ENCODE data around the gene NAALADL2. TPM values are rescaled to one million over a fixed set of nuclear protein-coding genes. Genes with fewer than 3 reads are reported as not detected.

Gene NAALADL2
- total RNA-seq, 1 donor from 2014 or later, result 11.5 TPM

DNA sequence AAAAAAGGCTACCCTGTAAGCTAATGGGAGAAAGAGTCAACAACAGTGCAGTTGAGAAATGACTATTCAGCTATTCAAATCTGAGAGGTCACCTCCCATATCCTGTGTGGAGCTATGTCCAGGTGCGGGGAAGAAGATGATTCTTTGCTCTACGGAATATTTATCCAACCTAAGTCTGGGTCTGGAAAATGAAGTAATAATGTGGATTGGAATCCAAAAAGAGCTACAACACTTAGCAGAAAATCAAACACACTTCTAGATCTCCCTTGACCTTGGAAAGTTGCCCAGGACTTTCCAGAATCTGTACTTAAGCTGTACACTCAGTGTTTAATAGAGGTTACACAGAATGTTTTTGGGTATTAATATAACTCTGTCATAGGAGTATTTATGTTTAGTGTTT, 251.9 kb downstream of the NAALADL2 start:
- no peak for DNase-seq (ENCODE audit: low spot score)
- peaks cover 2% of the 10 kb centered on the region for H3K9me3 Mint-ChIP-seq
- H3K4me1 Mint-ChIP-seq, result peaks cover 5% of the 10 kb centered on the region

DNA sequence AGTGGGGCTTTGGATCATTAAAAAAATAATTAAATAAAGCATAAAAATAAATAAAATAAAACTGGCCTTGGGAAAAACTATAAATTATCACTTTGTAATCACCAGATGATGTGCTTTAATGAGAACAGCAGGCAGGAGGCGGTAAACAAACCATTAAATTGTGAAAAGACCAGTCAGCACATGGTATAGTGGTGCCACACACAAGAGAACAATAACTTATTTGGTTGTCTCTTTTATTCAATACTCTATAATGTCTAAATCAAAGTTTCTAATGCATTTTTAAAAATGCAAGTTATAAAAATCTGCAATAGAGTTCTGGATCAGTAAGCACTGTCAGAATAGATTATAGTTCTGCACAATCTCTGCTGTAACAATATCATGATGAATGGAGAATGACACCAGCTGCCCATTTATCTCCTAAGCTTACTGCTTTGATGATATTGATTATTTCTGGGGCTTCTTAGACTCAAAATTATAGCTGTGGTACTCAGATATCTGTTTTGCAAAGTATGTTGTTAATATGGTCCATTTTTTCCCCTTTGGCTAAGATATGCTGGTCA, 259.3 kb downstream of the NAALADL2 start:
- Mint-ChIP-seq H3K4me1 (no peaks in the 10 kb centered on the region), H3K27ac (no peak overlapping the region), H3K9me3 (peaks cover 11% of the 10 kb centered on the region), H3K4me3 (no peak overlapping the region), H3K36me3 (no peaks in the 10 kb centered on the region), H3K27me3 (ENCODE audit: insufficient read depth, low read depth) (peaks cover 2% of the 10 kb centered on the region)
- Histone ChIP-seq H4K20me1 (ENCODE audit: low read depth) (no peaks in the 10 kb centered on the region), H3K4me3 (no peak overlapping the region), H3K27me3 (no peaks in the 10 kb centered on the region), H3K36me3 (no peaks in the 10 kb centered on the region), H3K4me2 (no peak overlapping the region), H3K27ac (no peak overlapping the region), H3K9me3 (ENCODE audit: low read depth) (no peaks in the 10 kb centered on the region), H3F3A (ENCODE audit: low read depth) (no peaks in the 10 kb centered on the region), H2AFZ (replicated peaks) (no peak overlapping the region), H3K4me1 (no peaks in the 10 kb centered on the region), H3K9ac (no peak overlapping the region), H3K79me2 (ENCODE audit: low read depth) (no peaks in the 10 kb centered on the region)
- TF ChIP-seq EZH2phosphoT487 (IDR thresholded peaks at IDR 0.05) (no peak), EZH2 (IDR thresholded peaks at IDR 0.05) (no peak), CTCF (IDR thresholded peaks at IDR 0.05) (no peak)
- DNase-seq (ENCODE audit: low spot score), result no peak

More for the DNA sequence above, 251.9 kb downstream of the NAALADL2 start:
- H3K4me1 ChIP-seq, result no peaks in the 10 kb centered on the region
- H3K4me2 ChIP-seq, result no peak overlapping the region
- H3K27me3 ChIP-seq, result no peaks in the 10 kb centered on the region
- H3K9me3 ChIP-seq (ENCODE audit: low read depth), result no peaks in the 10 kb centered on the region
- Mint-ChIP-seq H3K4me3 (no peak overlapping the region), H3K27me3 (ENCODE audit: insufficient read depth, low read depth) (no peaks in the 10 kb centered on the region), H3K36me3 (no peaks in the 10 kb centered on the region), H3K27ac (no peak overlapping the region)
- H4K20me1 ChIP-seq (ENCODE audit: low read depth), result no peaks in the 10 kb centered on the region
- TF ChIP-seq CTCF (IDR thresholded peaks at IDR 0.05) (no peak), EZH2 (IDR thresholded peaks at IDR 0.05) (no peak), EZH2phosphoT487 (IDR thresholded peaks at IDR 0.05) (no peak)
- H3K4me3 ChIP-seq, result no peak overlapping the region
- H3K79me2 ChIP-seq (ENCODE audit: low read depth), result no peaks in the 10 kb centered on the region
- no peaks in the 10 kb centered on the region for H3F3A ChIP-seq (ENCODE audit: low read depth)
- no peak overlapping the region for H2AFZ ChIP-seq (replicated peaks)
- no peak overlapping the region for H3K9ac ChIP-seq
- no peak overlapping the region for H3K27ac ChIP-seq
- H3K36me3 ChIP-seq, result no peaks in the 10 kb centered on the region

- Mint-ChIP-seq H3K9me3 (peaks cover 9% of the 10 kb centered on the region), H3K4me1 (no peaks in the 10 kb centered on the region), H3K27ac (no peak overlapping the region), H3K27me3 (ENCODE audit: insufficient read depth, low read depth) (peaks cover 2% of the 10 kb centered on the region), H3K4me3 (no peak overlapping the region), H3K36me3 (no peaks in the 10 kb centered on the region)
- no peaks in the 10 kb centered on the region for H3K4me1 ChIP-seq
- no peaks in the 10 kb centered on the region for H3F3A ChIP-seq (ENCODE audit: low read depth)
- H3K79me2 ChIP-seq (ENCODE audit: low read depth), result no peaks in the 10 kb centered on the region
- no peak overlapping the region for H3K4me3 ChIP-seq
- H3K27ac ChIP-seq, result no peak overlapping the region
- H3K36me3 ChIP-seq, result no peaks in the 10 kb centered on the region
- TF ChIP-seq CTCF (IDR thresholded peaks at IDR 0.05) (peak; percentile 51), EZH2phosphoT487 (IDR thresholded peaks at IDR 0.05) (no peak)
- H3K9ac ChIP-seq, result no peak overlapping the region
- H3K9me3 ChIP-seq (ENCODE audit: low read depth), result no peaks in the 10 kb centered on the region
- peak; percentile 3 for DNase-seq (ENCODE audit: low spot score)
- no peaks in the 10 kb centered on the region for H4K20me1 ChIP-seq (ENCODE audit: low read depth)
- H2AFZ ChIP-seq (replicated peaks), result no peak overlapping the region
- H3K4me2 ChIP-seq, result no peak overlapping the region
- no peaks in the 10 kb centered on the region for H3K27me3 ChIP-seq
Observed at GRCh38 chr3:175121225-175121624, 262.1 kb downstream of the NAALADL2 start.

Data from neural progenitor cell (in vitro differentiated cells).